ENCODE results near the gene TERT.
"Not testable (repeated sequence)": the region's sequence is repeated elsewhere in the genome, so short reads cannot be mapped to it uniquely, and the experiment has no call there.

The TERT gene

GRCh38 chr5:1277781-1278180, 17.1 kb downstream of the TERT start:
- DNase-seq, result no peak

GRCh38 chr5:1277331-1277730, 17.5 kb downstream of the TERT start:
- no peak for DNase-seq

GRCh38 chr5:1276930-1277329, 17.9 kb downstream of the TERT start:
- DNase-seq, result no peak

GRCh38 chr5:1275397-1276391, 19.2 kb downstream of the TERT start:
- DNase-seq, result not testable (repeated sequence)

GRCh38 chr5:1274471-1274870, 20.4 kb downstream of the TERT start:
- DNase-seq, result no peak

GRCh38 chr5:1273745-1274144, 21.1 kb downstream of the TERT start:
- no peak for DNase-seq

- DNase-seq, result no peak
Measured at GRCh38 chr5:1272201-1272600, 22.7 kb downstream of the TERT start.

- no peak for DNase-seq
Measured at GRCh38 chr5:1270933-1271914, 23.6 kb downstream of the TERT start.

- DNase-seq, result no peak
Measured at GRCh38 chr5:1270426-1270825, 24.4 kb downstream of the TERT start.

GRCh38 chr5:1268666-1269065, 26.2 kb downstream of the TERT start:
- DNase-seq, result no peak

GRCh38 chr5:1268056-1268455, 26.8 kb downstream of the TERT start:
- DNase-seq, result no peak

- not testable (repeated sequence) for DNase-seq
Measured at GRCh38 chr5:1267464-1267863, 27.4 kb downstream of the TERT start.

- no peak for DNase-seq
Measured at GRCh38 chr5:1266791-1267190, 28.1 kb downstream of the TERT start.

GRCh38 chr5:1265461-1266455, 29.1 kb downstream of the TERT start:
- no peak for DNase-seq

GRCh38 chr5:1265026-1265425, 29.8 kb downstream of the TERT start:
- DNase-seq, result no peak

GRCh38 chr5:1264211-1264610, 30.7 kb downstream of the TERT start:
- no peak for DNase-seq

GRCh38 chr5:1262381-1262780, 32.5 kb downstream of the TERT start:
- no peak for DNase-seq

GRCh38 chr5:1261643-1262042, 33.2 kb downstream of the TERT start:
- DNase-seq, result no peak

- DNase-seq, result no peak
Measured at GRCh38 chr5:1259806-1260480, 34.9 kb downstream of the TERT start.

GRCh38 chr5:1257841-1258240, 37.0 kb downstream of the TERT start:
- no peak for DNase-seq

- no peak for DNase-seq
Measured at GRCh38 chr5:1257363-1257762, 37.5 kb downstream of the TERT start.

- no peak for DNase-seq
Measured at GRCh38 chr5:1256776-1257175, 38.1 kb downstream of the TERT start.

All from right hindlimb (tissue), 1 donor.